Common myeloid progenitor, CD34-positive (primary cell): ENCODE results near the gene PTPN2.

Experiments used
- CTCF ChIA-PET: fragments of 350-600 bp; sonication (Branson Sonifier 250); formaldehyde crosslinking; loops from one replicate; lab custom pipeline; 2021; ENCODE audit warnings: antibody characterized with exemption; lab: Charles Lee
- POLR2A ChIA-PET: fragments of 350-600 bp; sonication (Branson Sonifier 250); formaldehyde crosslinking; loops from one replicate; lab custom pipeline; 2021; ENCODE audit warnings: antibody characterized with exemption; lab: Charles Lee
- DNase-seq, 3 donors: peaks; one replicate each; pipeline versions ENCODE4 v3.0.0 to v3.0.0-alpha.2; 2013
- H3K27ac ChIP-seq, 2 experiments: 1 replicate in 1 of 2; 2 replicates in 1 of 2; pipeline ENCODE4 v1.7.0; 2013; ENCODE audit warnings: inconsistent platforms in 2 of 2, low read length in 2 of 2, mild to moderate bottlenecking in 2 of 2, low read depth in 1 of 2, moderate library complexity in 1 of 2; ENCODE audit not compliant: severe bottlenecking in 2 of 2, insufficient read depth in 1 of 2, poor library complexity in 1 of 2
- H3K27me3 ChIP-seq, 5 experiments: replicated peaks in 2 of 5; 1 replicate in 3 of 5; 2 replicates in 2 of 5; pipeline versions ENCODE4 v1.6.1 to v1.7.0; 2013; ENCODE audit warnings: low read length in 4 of 5, mild to moderate bottlenecking in 2 of 5, moderate library complexity in 2 of 5, inconsistent platforms in 1 of 5; ENCODE audit not compliant: insufficient read depth in 5 of 5, control insufficient read depth in 4 of 5
- H3K36me3 ChIP-seq, 4 experiments: 1 replicate in 2 of 4; 2 replicates in 2 of 4; pipeline versions ENCODE4 v1.6.1 to v1.7.0; 2013; ENCODE audit warnings: low read length in 3 of 4, control low read depth in 1 of 4, mild to moderate bottlenecking in 1 of 4; ENCODE audit not compliant: control insufficient read depth in 4 of 4, insufficient read depth in 4 of 4
- H3K4me1 ChIP-seq, 4 experiments: 1 replicate in 3 of 4; 2 replicates in 1 of 4; pipeline versions ENCODE4 v1.6.1 to v1.7.1; 2013; ENCODE audit warnings: low read length in 3 of 4, mild to moderate bottlenecking in 3 of 4, control low read depth in 1 of 4, inconsistent platforms in 1 of 4, moderate library complexity in 1 of 4; ENCODE audit not compliant: control insufficient read depth in 4 of 4, insufficient read depth in 4 of 4; ENCODE audit errors: control extremely low read depth in 1 of 4
- H3K4me3 ChIP-seq, 7 experiments: 1 replicate in 4 of 7; 2 replicates in 3 of 7; pipeline versions ENCODE4 v1.5.1 to v1.7.0; 2013; ENCODE audit warnings: mild to moderate bottlenecking in 7 of 7, low read length in 6 of 7, moderate library complexity in 6 of 7, inconsistent platforms in 2 of 7, low read depth in 2 of 7, control low read depth in 1 of 7; ENCODE audit not compliant: insufficient read depth in 4 of 7, control insufficient read depth in 1 of 7; ENCODE audit errors: extremely low read depth in 1 of 7
- H3K9me3 ChIP-seq, 5 experiments: 1 replicate in 4 of 5; 2 replicates in 1 of 5; pipeline versions ENCODE4 v1.6.1 to v1.7.1; 2013; ENCODE audit warnings: low read length in 4 of 5, mild to moderate bottlenecking in 2 of 5, inconsistent platforms in 1 of 5, low read depth in 1 of 5, moderate library complexity in 1 of 5; ENCODE audit not compliant: control insufficient read depth in 4 of 5, insufficient read depth in 2 of 5; ENCODE audit errors: control extremely low read depth in 1 of 5
- WGBS: methylation state at CpG from one replicate; pipeline ENCODE4 v1.1.5; 2013; ENCODE audit not compliant: insufficient coverage; 5-methylcytosine and 5-hydroxymethylcytosine counted together

The PTPN2 gene

GRCh38 chr18:12750076-12750714, 133.8 kb downstream of the PTPN2 start:
- Histone ChIP-seq H3K27ac (no peak overlapping the region), H3K9me3 (no peaks in the 10 kb centered on the region), H3K36me3 (no peaks in the 10 kb centered on the region), H3K27me3 (no peaks in the 10 kb centered on the region), H3K4me3 (no peak overlapping the region), H3K4me1 (no peaks in the 10 kb centered on the region)
- CTCF ChIA-PET: interaction anchor here (1.0 to 2.9 kb wide), 4 partner anchors 8 to 184 kb away, joined by 3 to 14 read pairs (median 4); no protein-coding TSS in a partner anchor
- POLR2A ChIA-PET: interaction anchor here (0.5 kb wide), 1 partner anchor 131 kb away, joined by 3 read pairs; no protein-coding TSS in a partner anchor
- DNase-seq: peak in 2 of 3 donors; percentile 15 to 48
- 87% methylated on average over 11 of the region's 14 CpGs for WGBS

GRCh38 chr18:12749121-12749520, 134.9 kb downstream of the PTPN2 start:
- Histone ChIP-seq H3K4me1 (no peaks in the 10 kb centered on the region), H3K9me3 (no peaks in the 10 kb centered on the region), H3K4me3 (no peak overlapping the region), H3K36me3 (no peaks in the 10 kb centered on the region), H3K27ac (no peak overlapping the region), H3K27me3 (no peaks in the 10 kb centered on the region)
- CTCF ChIA-PET: interaction anchor here (0.5 to 2.9 kb wide), 5 partner anchors 27 to 185 kb away, joined by 3 to 14 read pairs (median 4); no protein-coding TSS in a partner anchor
- no peak for DNase-seq
- POLR2A ChIA-PET: interaction anchor here (0.6 to 1.1 kb wide), 2 partner anchors 46 to 94 kb away, joined by 3 read pairs; no protein-coding TSS in a partner anchor
- 95% methylated on average over 11 of the region's 13 CpGs for WGBS

DNA sequence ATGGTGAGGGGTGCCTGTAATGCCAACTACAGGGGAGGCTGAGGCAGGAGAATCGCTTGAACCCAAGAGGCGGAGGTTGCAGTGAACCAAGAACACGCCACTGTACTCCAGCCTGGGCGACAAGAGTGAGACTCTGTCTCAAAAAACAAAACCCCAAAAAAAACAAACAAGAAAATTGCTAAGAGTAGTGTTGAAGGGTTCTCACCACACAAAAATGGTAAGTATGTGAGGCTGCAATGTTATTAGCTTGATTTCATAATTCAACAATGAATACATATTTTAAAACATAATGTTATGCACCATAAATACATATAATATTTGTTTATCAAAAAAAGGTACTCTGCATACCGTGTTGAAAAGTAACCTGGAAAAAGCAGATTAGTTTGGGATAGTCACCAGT, 135.4 kb downstream of the PTPN2 start:
- H3K4me1 ChIP-seq: no peaks in the 10 kb centered on the region
- no peaks in the 10 kb centered on the region for H3K27me3 ChIP-seq
- ChIA-PET POLR2A (interaction anchor here (1.1 kb wide), 1 partner anchor 95 kb away, joined by 3 read pairs; no protein-coding TSS in a partner anchor), CTCF (interaction anchor here (0.5 to 2.3 kb wide), 9 partner anchors 14 to 186 kb away, joined by 3 to 6 read pairs (median 5); no protein-coding TSS in a partner anchor)
- 100% methylated on average over 1 of the region's 5 CpGs for WGBS
- H3K9me3 ChIP-seq: no peaks in the 10 kb centered on the region
- H3K27ac ChIP-seq: no peak overlapping the region
- no peaks in the 10 kb centered on the region for H3K36me3 ChIP-seq
- no peak overlapping the region for H3K4me3 ChIP-seq
- no peak for DNase-seq

DNA sequence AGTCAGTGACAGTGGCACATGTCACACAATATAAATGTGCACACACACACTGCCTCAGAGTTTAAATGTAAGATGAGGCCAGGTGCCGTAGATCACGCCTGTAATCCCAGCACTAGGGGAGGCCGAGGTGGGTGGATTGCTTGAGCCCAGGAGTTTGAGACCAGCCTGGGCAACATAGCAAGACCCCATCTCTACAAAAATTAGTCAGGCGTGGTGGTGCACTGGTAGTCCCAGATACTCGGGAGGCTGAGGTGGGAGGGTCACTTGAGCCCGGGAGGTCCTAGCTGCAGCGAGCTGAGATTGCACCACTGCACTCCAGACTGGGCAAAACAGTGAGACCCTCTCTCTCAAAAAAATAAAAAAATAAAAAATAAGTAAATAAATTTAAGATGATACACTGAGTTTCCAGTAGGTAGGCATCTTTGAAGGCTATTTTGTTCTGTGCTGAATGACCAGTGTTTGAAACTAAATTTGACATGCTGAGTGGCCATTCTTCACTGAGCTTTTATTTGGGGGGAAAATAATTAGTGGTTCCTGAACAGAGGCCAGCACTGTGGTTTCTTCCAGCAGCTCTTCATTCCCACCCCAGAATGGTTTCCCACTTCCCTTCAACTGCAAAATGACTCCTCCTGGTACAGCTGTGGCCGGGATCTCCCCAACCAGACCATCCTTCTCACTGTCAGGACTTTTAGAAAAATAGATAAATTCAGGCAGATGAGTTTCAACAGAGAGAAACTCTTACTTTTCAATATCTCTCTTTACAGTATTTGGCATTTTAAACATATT, 136.3 kb downstream of the PTPN2 start:
- Histone ChIP-seq H3K27ac (no peak overlapping the region), H3K36me3 (no peaks in the 10 kb centered on the region), H3K4me3 (no peak overlapping the region), H3K27me3 (no peaks in the 10 kb centered on the region), H3K9me3 (no peaks in the 10 kb centered on the region), H3K4me1 (no peaks in the 10 kb centered on the region)
- POLR2A ChIA-PET: no interaction called here
- CTCF ChIA-PET: interaction anchor here (0.7 to 2.1 kb wide), 9 partner anchors 13 to 187 kb away, joined by 3 to 6 read pairs (median 5); no protein-coding TSS in a partner anchor
- 89% methylated on average over 5 of the region's 8 CpGs for WGBS
- no peak for DNase-seq

- Histone ChIP-seq H3K4me3 (no peak overlapping the region), H3K27ac (no peak overlapping the region), H3K9me3 (no peaks in the 10 kb centered on the region), H3K27me3 (no peaks in the 10 kb centered on the region), H3K4me1 (no peaks in the 10 kb centered on the region), H3K36me3 (no peaks in the 10 kb centered on the region)
- ChIA-PET CTCF (interaction anchor here (0.6 to 11.4 kb wide), 15 partner anchors 17 to 200 kb away, joined by 3 to 106 read pairs (median 4); no protein-coding TSS in a partner anchor), POLR2A (no interaction called here)
- DNase-seq: no peak
- WGBS: 100% methylated on average over 1 of the region's 7 CpGs
Observed at GRCh38 chr18:12745095-12745795, 138.8 kb downstream of the PTPN2 start.

GRCh38 chr18:12744103-12744502, 139.9 kb downstream of the PTPN2 start:
- CTCF ChIA-PET: interaction anchor here (0.5 to 11.4 kb wide), 18 partner anchors 9 to 350 kb away, joined by 3 to 106 read pairs (median 4); no protein-coding TSS in a partner anchor
- Histone ChIP-seq H3K27ac (no peak overlapping the region), H3K4me3 (no peak overlapping the region), H3K27me3 (no peaks in the 10 kb centered on the region), H3K36me3 (no peaks in the 10 kb centered on the region), H3K9me3 (no peaks in the 10 kb centered on the region), H3K4me1 (no peaks in the 10 kb centered on the region)
- DNase-seq: peak; percentile 68 to 83 (median 76)
- POLR2A ChIA-PET: no interaction called here
- WGBS: 0% methylated on average over 1 of the region's 2 CpGs
